Endothelial cell (in vitro differentiated cells): ENCODE measurements around the gene C4orf51. TPM values are rescaled to one million over a fixed set of nuclear protein-coding genes. Genes with fewer than 3 reads are reported as not detected.
A peak's percentile ranks its signal among the peaks of the same experiment; 100 is the strongest.

ENCODE experiments used
- DNase-seq: peaks from one replicate; pipeline ENCODE4 v3.0.0; 2021; ENCODE audit warnings: low spot score
- H3K27ac Mint-ChIP-seq: one replicate; pipeline ENCODE4 v1.8.0; 2021; ENCODE audit warnings: mixed read lengths, inconsistent platforms; ENCODE audit not compliant: unreplicated experiment
- H3K27me3 Mint-ChIP-seq: one replicate; pipeline ENCODE4 v1.8.0; 2021; ENCODE audit warnings: mild to moderate bottlenecking, moderate library complexity, mixed read lengths, inconsistent platforms; ENCODE audit not compliant: unreplicated experiment
- H3K36me3 Mint-ChIP-seq: one replicate; pipeline ENCODE4 v1.8.0; 2021; ENCODE audit warnings: mild to moderate bottlenecking, low read depth, mixed read lengths, inconsistent platforms; ENCODE audit not compliant: unreplicated experiment
- H3K4me1 Mint-ChIP-seq: one replicate; pipeline ENCODE4 v1.8.0; 2021; ENCODE audit warnings: mild to moderate bottlenecking, mixed read lengths, inconsistent platforms; ENCODE audit not compliant: unreplicated experiment
- H3K4me3 Mint-ChIP-seq: one replicate; pipeline ENCODE4 v1.8.0; 2021; ENCODE audit warnings: mild to moderate bottlenecking, mixed read lengths, inconsistent platforms; ENCODE audit not compliant: unreplicated experiment
- H3K9me3 Mint-ChIP-seq: one replicate; pipeline ENCODE4 v1.8.0; 2021; ENCODE audit warnings: mixed read lengths, inconsistent platforms; ENCODE audit not compliant: unreplicated experiment
- total RNA-seq: library from RNA; stranded (reverse); fragmentation: NEBNext Ultra II Directional; extraction: Animal tissue kit (Norgen Biotek cat#: 25700); gene quantifications from one replicate; pipeline ENCODE4 v1.2.1, GENCODE V29; 2021; ENCODE audit not compliant: unreplicated experiment
- TF ChIP-seq, protein P1 (sequence below): fragments of 200-600 bp; sonication (generic); IDR thresholded peaks from one replicate; pipeline ENCODE4 v1.5.0; 2021; ENCODE audit warnings: antibody characterized with exemption; ENCODE audit not compliant: unreplicated experiment

C4orf51 gene
- total RNA-seq, 1 donor from 2014 or later: not detected

DNA sequence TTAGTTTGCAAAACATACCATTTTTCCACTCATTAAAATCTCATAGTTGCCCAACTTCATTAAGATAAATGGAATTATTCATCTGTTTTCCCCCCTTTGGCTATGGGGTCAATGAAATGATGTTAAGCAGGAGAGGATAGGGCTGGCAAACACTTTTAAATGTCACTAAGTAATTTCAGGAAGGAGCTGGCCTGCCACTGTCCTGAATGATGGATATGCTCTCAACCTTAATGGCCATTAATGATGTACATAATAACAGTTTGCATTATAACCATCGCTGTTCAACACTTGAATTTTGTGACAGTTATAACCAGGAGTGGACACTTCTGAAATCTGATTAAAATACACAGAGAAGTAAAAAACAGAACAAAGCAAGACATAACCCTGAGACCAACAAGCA lies 77.2 kb downstream of the C4orf51 start:
- Mint-ChIP-seq H3K27ac (no peak overlapping the region), H3K9me3 (no peaks in the 10 kb centered on the region), H3K4me3 (no peak overlapping the region), H3K4me1 (no peaks in the 10 kb centered on the region), H3K27me3 (peaks cover 8% of the 10 kb centered on the region), H3K36me3 (peaks cover 15% of the 10 kb centered on the region)
- DNase-seq: no peak
- TF ChIP-seq, protein P1, sequence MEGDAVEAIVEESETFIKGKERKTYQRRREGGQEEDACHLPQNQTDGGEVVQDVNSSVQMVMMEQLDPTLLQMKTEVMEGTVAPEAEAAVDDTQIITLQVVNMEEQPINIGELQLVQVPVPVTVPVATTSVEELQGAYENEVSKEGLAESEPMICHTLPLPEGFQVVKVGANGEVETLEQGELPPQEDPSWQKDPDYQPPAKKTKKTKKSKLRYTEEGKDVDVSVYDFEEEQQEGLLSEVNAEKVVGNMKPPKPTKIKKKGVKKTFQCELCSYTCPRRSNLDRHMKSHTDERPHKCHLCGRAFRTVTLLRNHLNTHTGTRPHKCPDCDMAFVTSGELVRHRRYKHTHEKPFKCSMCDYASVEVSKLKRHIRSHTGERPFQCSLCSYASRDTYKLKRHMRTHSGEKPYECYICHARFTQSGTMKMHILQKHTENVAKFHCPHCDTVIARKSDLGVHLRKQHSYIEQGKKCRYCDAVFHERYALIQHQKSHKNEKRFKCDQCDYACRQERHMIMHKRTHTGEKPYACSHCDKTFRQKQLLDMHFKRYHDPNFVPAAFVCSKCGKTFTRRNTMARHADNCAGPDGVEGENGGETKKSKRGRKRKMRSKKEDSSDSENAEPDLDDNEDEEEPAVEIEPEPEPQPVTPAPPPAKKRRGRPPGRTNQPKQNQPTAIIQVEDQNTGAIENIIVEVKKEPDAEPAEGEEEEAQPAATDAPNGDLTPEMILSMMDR: no peak

DNA sequence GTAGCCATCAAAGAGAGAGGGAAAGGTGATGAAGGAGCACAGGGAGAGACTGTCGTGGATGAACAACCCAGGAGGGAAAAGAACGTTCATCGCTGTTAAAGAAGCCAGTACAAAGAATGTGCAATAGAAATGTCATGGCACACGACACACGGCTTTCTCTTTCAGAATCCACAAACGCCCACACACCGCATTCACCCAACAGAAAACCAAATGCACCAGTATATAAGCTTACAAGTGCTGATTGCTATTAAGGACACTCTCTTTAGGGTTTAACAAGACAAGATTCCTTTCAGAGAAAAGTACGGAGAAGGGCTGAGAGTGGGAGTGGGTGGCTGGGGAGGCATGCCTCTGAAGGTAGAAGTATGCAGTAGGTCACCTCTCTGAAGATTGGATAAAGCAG lies 80.2 kb downstream of the C4orf51 start:
- no peak for DNase-seq
- Mint-ChIP-seq H3K4me3 (no peak overlapping the region), H3K9me3 (no peaks in the 10 kb centered on the region), H3K27me3 (peaks cover 9% of the 10 kb centered on the region), H3K27ac (no peak overlapping the region), H3K4me1 (peaks cover 3% of the 10 kb centered on the region), H3K36me3 (peaks cover 37% of the 10 kb centered on the region)
- TF ChIP-seq, protein P1: no peak

DNA sequence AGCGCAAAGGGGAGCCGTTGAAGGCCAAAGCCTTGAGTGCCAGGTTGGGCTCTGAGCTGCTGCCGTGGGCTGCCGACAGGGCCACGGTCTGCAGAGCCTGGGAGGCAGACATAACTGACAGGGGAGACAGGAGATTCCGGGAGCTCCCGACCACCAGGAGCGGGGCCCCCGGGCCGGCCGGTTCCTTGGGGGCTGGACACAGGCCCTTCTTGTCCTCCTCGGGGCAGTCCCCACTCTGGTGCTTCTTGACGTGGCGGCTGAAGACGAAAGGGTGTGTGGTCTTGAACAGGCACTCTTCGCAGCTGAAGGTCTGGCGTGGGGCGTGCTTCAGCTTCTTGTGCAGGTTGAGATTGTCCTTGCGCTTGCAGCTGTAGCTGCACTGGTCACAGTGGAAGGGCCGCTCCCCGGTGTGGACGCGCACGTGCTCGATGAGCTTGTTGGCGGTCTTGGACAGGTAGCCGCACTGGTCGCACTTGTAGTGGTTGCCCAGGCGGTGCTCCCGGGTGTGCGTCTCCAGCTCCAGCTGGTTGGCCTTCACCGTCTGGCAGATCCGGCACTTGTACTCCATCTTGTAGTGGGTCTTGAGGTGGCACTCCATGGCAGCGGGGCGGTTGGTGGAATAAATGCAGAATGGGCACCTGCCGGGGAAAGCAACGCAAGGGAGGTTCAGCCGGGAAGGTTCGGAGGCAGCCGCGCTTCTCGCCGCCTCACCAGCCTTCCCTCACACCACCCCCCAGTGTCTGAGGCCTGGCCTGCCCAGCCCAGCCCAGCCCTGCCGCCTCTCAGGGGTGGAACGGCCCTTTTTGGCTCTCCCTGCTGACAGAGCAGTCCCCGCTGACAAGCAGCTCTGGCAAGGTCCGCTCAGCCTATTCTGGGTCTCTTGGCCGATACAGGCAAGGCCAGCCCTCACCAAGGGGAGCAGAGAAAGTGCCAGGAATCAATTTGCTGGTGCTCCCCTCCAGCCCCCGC lies 81.3 kb downstream of the C4orf51 start:
- Mint-ChIP-seq H3K27me3 (peaks cover 11% of the 10 kb centered on the region), H3K4me1 (peaks cover 4% of the 10 kb centered on the region), H3K36me3 (peaks cover 47% of the 10 kb centered on the region), H3K9me3 (no peaks in the 10 kb centered on the region), H3K27ac (peak overlapping the region; percentile 16), H3K4me3 (no peak overlapping the region)
- TF ChIP-seq, protein P1: no peak
- no peak for DNase-seq

DNA sequence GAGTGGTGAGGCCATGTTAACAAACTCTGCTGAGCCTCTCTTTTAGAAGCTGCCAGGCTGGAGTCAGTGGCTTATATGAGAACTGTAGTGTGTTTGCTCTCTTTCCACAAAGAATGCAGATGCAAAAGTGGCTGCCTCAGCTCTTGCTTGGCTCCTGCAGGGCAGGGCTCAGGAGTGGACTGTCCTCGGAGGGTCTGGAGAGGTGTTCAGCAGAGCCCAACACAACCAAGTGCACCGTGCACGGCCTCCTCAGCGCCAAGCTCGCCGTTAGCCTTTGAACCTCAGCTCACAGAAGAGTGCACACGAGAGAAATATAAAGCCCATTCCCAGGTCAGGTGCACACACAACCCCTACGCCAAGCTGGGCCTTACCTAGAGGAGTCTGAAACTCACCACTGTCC lies 82.8 kb downstream of the C4orf51 start:
- TF ChIP-seq, protein P1: no peak
- Mint-ChIP-seq H3K4me1 (peaks cover 10% of the 10 kb centered on the region), H3K27me3 (peaks cover 11% of the 10 kb centered on the region), H3K36me3 (peaks cover 61% of the 10 kb centered on the region), H3K4me3 (no peak overlapping the region), H3K27ac (no peak overlapping the region), H3K9me3 (no peaks in the 10 kb centered on the region)
- no peak for DNase-seq

DNA sequence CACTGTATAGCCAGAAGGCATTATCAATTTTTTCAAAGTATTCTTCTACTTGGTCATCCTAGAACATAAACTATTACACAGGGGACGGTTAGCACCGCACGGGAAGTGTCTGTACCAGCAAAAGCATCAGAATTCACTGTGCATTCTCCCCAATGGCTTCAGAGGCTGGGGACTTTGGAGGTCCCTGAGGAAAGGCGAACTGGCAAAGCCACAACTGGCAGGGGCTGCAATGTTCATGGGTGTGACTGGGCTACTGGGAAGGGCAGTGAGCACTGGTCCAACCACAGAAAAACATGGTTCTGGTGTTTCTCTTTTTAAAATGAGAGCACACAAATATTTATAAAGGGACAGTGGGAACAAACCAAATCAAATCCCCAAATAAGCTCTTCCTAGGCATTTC lies 83.5 kb downstream of the C4orf51 start:
- H3K36me3 Mint-ChIP-seq: peaks cover 61% of the 10 kb centered on the region
- TF ChIP-seq, protein P1: no peak
- H3K9me3 Mint-ChIP-seq: no peaks in the 10 kb centered on the region

More for the DNA sequence above, 83.5 kb downstream of the C4orf51 start:
- peaks cover 11% of the 10 kb centered on the region for H3K27me3 Mint-ChIP-seq
- peaks cover 10% of the 10 kb centered on the region for H3K4me1 Mint-ChIP-seq
- H3K4me3 Mint-ChIP-seq: peak overlapping the region; percentile 26
- DNase-seq: no peak
- no peak overlapping the region for H3K27ac Mint-ChIP-seq
